Vagina (tissue), 2 donors: ENCODE data around the gene ERICH3. TPM values are rescaled to one million over a fixed set of nuclear protein-coding genes. Genes with fewer than 3 reads are reported as not detected.

Experiments
- DNase-seq, 2 donors: peaks; one replicate each; pipeline ENCODE4 v3.0.0-alpha.2; 2017; ENCODE audit errors: extremely low spot score in 2 of 2
- H3K27ac ChIP-seq: fragments of 200-600 bp; sonication (generic); one replicate; pipeline ENCODE4 v1.5.1; 2019
- H3K27me3 ChIP-seq: fragments of 200-600 bp; sonication (generic); one replicate; pipeline ENCODE4 v1.5.1; 2019
- H3K36me3 ChIP-seq, 2 donors: fragments of 200-600 bp; sonication (generic); one replicate each; pipeline ENCODE4 v1.5.1; 2017 to 2019
- H3K4me1 ChIP-seq: fragments of 200-600 bp; sonication (generic); one replicate; pipeline ENCODE4 v1.5.1; 2019
- H3K4me3 ChIP-seq, 2 donors: fragments of 200-600 bp; sonication (generic); 1 replicate in 1 of 2; 2 replicates in 1 of 2; pipeline ENCODE4 v1.5.1; 2016 to 2019
- H3K9me3 ChIP-seq: fragments of 200-600 bp; sonication (generic); one replicate; pipeline ENCODE4 v1.5.1; 2019
- POLR2A ChIP-seq, 2 donors: fragments of 450-650 bp; IDR thresholded peaks; one replicate each; pipeline ENCODE4 v1.6.1; 2017; ENCODE audit warnings: antibody characterized with exemption in 2 of 2, mild to moderate bottlenecking in 2 of 2, moderate library complexity in 2 of 2
- POLR2AphosphoS5 ChIP-seq, 2 donors: sonication (generic); formaldehyde crosslinking; IDR thresholded peaks; one replicate each; pipeline ENCODE4 v1.9.0; 2017; ENCODE audit warnings: antibody characterized with exemption in 2 of 2, mild to moderate bottlenecking in 2 of 2, low read depth in 1 of 2; ENCODE audit not compliant: insufficient read depth in 1 of 2
- intact Hi-C: fragments of 100-400 bp; cut with DNase I; formaldehyde crosslinking; loops from one replicate; pipeline ENCODE4 v1.15.1; 2023
- total RNA-seq: library from RNA; depleted of rRNA; stranded (reverse); fragments of >200 nt; gene quantifications from one replicate; pipeline ENCODE4 v1.2.3, GENCODE V29; 2016
- TF ChIP-seq, protein P1 (sequence below), 3 experiments: fragments of 450-650 bp in 2 of 3; fragments of 200-600 bp in 1 of 3; sonication (generic) in 1 of 3; IDR thresholded peaks; one replicate each; pipeline ENCODE4 v1.5.1; 2017 to 2019; ENCODE audit warnings: antibody characterized with exemption in 3 of 3, mild to moderate bottlenecking in 2 of 3, moderate library complexity in 2 of 3

ERICH3 gene
- total RNA-seq, 1 donor from 2014 or later, result 0.49 TPM

DNA sequence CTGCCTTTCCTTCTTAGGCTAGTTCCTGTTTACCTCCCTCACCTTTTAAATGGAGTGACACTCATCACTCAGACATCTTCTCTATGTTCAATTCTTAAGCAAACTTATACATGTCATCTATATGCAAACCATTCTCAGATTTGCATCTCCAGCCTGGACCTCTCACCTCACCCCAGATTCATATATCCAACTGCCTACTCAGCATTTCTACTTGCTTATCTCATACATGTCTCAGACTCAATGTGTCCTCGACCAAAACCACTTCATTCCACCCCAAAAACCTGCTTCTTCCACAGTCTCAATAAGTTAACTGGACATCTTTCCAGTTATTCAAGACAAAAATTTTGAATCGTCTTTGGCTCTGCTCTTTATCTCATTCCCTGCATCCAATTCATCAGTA is 62.6 kb downstream of the ERICH3 start:
- DNase-seq, result no peak
- H3K27ac ChIP-seq, result no peak overlapping the region
- no peak for TF ChIP-seq POLR2AphosphoS5 (IDR thresholded peaks at IDR 0.05; ENCODE audit: insufficient read depth in 1 of 2, low read depth in 1 of 2)
- no peak for TF ChIP-seq POLR2A (IDR thresholded peaks at IDR 0.05)
- TF ChIP-seq, protein P1, sequence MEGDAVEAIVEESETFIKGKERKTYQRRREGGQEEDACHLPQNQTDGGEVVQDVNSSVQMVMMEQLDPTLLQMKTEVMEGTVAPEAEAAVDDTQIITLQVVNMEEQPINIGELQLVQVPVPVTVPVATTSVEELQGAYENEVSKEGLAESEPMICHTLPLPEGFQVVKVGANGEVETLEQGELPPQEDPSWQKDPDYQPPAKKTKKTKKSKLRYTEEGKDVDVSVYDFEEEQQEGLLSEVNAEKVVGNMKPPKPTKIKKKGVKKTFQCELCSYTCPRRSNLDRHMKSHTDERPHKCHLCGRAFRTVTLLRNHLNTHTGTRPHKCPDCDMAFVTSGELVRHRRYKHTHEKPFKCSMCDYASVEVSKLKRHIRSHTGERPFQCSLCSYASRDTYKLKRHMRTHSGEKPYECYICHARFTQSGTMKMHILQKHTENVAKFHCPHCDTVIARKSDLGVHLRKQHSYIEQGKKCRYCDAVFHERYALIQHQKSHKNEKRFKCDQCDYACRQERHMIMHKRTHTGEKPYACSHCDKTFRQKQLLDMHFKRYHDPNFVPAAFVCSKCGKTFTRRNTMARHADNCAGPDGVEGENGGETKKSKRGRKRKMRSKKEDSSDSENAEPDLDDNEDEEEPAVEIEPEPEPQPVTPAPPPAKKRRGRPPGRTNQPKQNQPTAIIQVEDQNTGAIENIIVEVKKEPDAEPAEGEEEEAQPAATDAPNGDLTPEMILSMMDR (IDR thresholded peaks at IDR 0.05), result no peak
- no peaks in the 10 kb centered on the region for H3K27me3 ChIP-seq
- H3K9me3 ChIP-seq, result no peaks in the 10 kb centered on the region
- H3K4me3 ChIP-seq, result no peak overlapping the region
- intact Hi-C loops, result no loop called here
- H3K36me3 ChIP-seq, result no peaks in the 10 kb centered on the region
- H3K4me1 ChIP-seq, result no peaks in the 10 kb centered on the region

DNA sequence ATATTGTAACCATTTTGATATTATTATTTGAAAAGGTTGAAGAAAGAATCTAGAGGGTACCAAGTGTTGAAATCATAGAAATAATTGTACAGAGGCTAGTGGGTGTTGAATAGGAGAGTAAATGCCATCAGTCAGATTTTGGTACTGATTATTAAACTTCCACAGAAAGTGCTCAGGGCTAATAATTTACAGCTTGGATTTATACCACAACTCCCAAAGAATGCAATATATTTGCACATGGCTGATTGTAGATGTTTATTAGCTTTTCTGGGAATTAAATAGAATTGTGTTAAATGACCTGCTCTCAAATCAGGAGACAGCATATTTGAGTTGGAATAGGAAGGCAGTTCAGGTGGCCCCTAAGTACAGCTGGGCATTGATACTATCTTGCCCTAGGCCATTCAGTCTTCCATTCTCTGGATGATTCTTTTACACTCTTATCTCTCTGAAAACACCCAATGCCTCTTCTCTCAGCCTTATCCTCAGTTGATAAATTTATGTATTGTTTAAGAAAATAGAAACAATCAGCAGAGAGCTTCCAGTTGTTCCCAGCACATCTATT is 63.7 kb downstream of the ERICH3 start:
- no peak for DNase-seq
- Histone ChIP-seq H3K4me3 (no peak overlapping the region), H3K27me3 (no peaks in the 10 kb centered on the region), H3K27ac (no peak overlapping the region), H3K4me1 (no peaks in the 10 kb centered on the region), H3K9me3 (no peaks in the 10 kb centered on the region), H3K36me3 (no peaks in the 10 kb centered on the region)
- intact Hi-C loops, result no loop called here
- TF ChIP-seq POLR2A (IDR thresholded peaks at IDR 0.05), result no peak
- TF ChIP-seq POLR2AphosphoS5 (IDR thresholded peaks at IDR 0.05; ENCODE audit: insufficient read depth in 1 of 2, low read depth in 1 of 2), result no peak
- TF ChIP-seq, protein P1 (IDR thresholded peaks at IDR 0.05), result no peak

DNA sequence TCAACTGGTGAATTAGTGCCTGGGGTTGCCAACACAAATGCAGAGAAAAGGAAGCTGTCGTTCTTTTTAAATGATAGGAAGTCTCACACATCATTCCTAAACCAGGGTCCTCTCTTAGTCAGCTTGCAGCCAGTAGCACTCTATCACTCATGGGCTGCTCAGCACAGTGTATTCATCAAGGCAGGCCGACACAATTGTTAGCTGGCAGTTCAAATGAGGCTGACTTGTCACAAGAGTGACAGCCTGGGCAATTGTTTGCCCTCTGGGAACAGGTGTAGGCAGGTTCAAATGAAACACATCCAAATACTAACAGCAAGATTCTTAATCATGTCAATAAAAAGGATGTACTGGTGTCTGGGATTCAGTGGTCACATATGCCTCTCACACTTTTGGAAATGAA is 76.9 kb downstream of the ERICH3 start:
- Histone ChIP-seq H3K9me3 (no peaks in the 10 kb centered on the region), H3K27ac (no peak overlapping the region), H3K27me3 (no peaks in the 10 kb centered on the region), H3K4me1 (no peaks in the 10 kb centered on the region), H3K36me3 (no peaks in the 10 kb centered on the region), H3K4me3 (no peak overlapping the region)
- TF ChIP-seq POLR2AphosphoS5 (IDR thresholded peaks at IDR 0.05; ENCODE audit: insufficient read depth in 1 of 2, low read depth in 1 of 2) (no peak), POLR2A (IDR thresholded peaks at IDR 0.05) (no peak)
- TF ChIP-seq, protein P1 (IDR thresholded peaks at IDR 0.05), result no peak
- intact Hi-C loops, result no loop called here
- no peak for DNase-seq

DNA sequence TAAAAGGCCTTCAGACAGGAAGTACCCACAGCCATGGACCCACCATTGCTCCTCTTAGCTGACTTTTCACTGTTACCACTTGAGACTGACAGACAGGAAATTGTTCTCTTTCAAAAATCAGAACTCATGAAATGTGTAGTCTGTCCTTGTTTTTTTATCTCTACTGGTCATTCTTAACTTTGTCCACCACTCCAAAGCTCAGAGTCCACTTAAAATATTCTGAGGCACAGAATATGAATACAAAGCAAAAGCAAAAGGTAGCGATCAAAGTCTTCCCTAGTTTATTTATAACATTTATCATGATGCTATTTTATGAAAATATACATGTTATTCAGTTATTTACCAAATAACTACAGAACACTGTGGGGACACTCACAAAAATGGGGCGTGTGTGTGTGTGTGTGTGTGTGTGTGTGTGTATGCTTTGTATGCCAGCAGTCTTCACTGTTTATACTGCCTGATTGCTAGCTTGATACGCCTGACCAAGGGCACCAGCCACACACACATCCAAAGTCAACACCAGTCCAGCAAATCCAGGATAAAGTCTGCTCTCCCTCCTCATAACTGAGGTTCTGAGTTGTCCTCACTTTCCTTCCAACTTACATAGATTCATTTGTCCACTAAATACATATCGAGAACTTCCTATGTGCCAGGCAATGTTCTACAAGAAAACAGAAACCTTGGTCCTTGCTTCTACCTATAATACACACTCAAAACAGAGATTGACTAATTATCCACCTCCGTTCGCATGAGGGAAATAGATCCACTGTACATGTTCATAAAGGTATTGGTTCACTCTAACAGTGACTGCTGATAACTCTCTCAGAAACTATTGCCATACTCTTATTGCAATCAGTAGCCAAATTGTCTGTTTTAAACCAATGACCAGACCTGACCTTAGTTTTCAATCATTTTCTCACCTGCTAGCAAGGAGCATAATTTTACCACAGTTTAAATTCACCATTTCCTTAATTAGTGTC is 79.4 kb downstream of the ERICH3 start:
- intact Hi-C loops, result no loop called here
- TF ChIP-seq, protein P1 (IDR thresholded peaks at IDR 0.05), result no peak
- TF ChIP-seq POLR2A (IDR thresholded peaks at IDR 0.05) (no peak), POLR2AphosphoS5 (IDR thresholded peaks at IDR 0.05; ENCODE audit: insufficient read depth in 1 of 2, low read depth in 1 of 2) (no peak)
- Histone ChIP-seq H3K27ac (no peak overlapping the region), H3K4me3 (no peak overlapping the region), H3K4me1 (no peaks in the 10 kb centered on the region), H3K36me3 (no peaks in the 10 kb centered on the region), H3K27me3 (no peaks in the 10 kb centered on the region), H3K9me3 (no peaks in the 10 kb centered on the region)
- DNase-seq, result no peak
